Measurements from ENCODE around the gene RAD9A. TPM values are rescaled to one million over a fixed set of nuclear protein-coding genes. Genes with fewer than 3 reads are reported as not detected.

RAD9A gene
- total RNA-seq, 2 donors from 2014 or later, result 30.2 to 49.4 TPM

- WGBS, result 28% methylated on average over 13 of the region's 13 CpGs
- H3K27me3 ChIP-seq (replicated peaks; ENCODE audit: insufficient read depth), result no peaks in the 10 kb centered on the region
- no peak overlapping the region for H3K27ac ChIP-seq
- no peaks in the 10 kb centered on the region for H3K9me3 ChIP-seq
- H3K4me3 ChIP-seq, result no peak overlapping the region
- intact Hi-C loops (cut with DNase I), result no loop called here
- H3K36me3 ChIP-seq, result no peaks in the 10 kb centered on the region
- TF ChIP-seq POLR2A (IDR thresholded peaks at IDR 0.05), result no peak
- TF ChIP-seq POLR2AphosphoS5 (IDR thresholded peaks at IDR 0.05), result no peak
- no peak for TF ChIP-seq CTCF (IDR thresholded peaks at IDR 0.05)
- DNase-seq (ENCODE audit: low spot score), result no peak
- no peaks in the 10 kb centered on the region for H3K4me1 ChIP-seq (replicated peaks)
These were observed 18.1 kb downstream of the RAD9A start for GRCh38 chr11:67409781-67410368.

GRCh38 chr11:67410369-67410831 is 18.6 kb downstream of the RAD9A start:
- Histone ChIP-seq H3K4me1 (replicated peaks) (no peaks in the 10 kb centered on the region), H3K9me3 (no peaks in the 10 kb centered on the region), H3K27ac (no peak overlapping the region), H3K4me3 (no peak overlapping the region), H3K36me3 (no peaks in the 10 kb centered on the region), H3K27me3 (replicated peaks; ENCODE audit: insufficient read depth) (no peaks in the 10 kb centered on the region)
- WGBS, result 54% methylated on average over 15 of the region's 15 CpGs
- DNase-seq (ENCODE audit: low spot score), result no peak
- intact Hi-C loops (cut with DNase I), result no loop called here
- TF ChIP-seq CTCF (IDR thresholded peaks at IDR 0.05) (no peak), POLR2AphosphoS5 (IDR thresholded peaks at IDR 0.05) (no peak), POLR2A (IDR thresholded peaks at IDR 0.05) (no peak)

GRCh38 chr11:67410984-67411784 is 19.4 kb downstream of the RAD9A start:
- Histone ChIP-seq H3K4me3 (no peak overlapping the region), H3K36me3 (no peaks in the 10 kb centered on the region), H3K9me3 (no peaks in the 10 kb centered on the region), H3K4me1 (replicated peaks) (no peaks in the 10 kb centered on the region), H3K27me3 (replicated peaks; ENCODE audit: insufficient read depth) (no peaks in the 10 kb centered on the region), H3K27ac (no peak overlapping the region)
- WGBS, result 79% methylated on average over 17 of the region's 17 CpGs
- intact Hi-C loops (cut with DNase I), result no loop called here
- TF ChIP-seq POLR2A (IDR thresholded peaks at IDR 0.05) (no peak), POLR2AphosphoS5 (IDR thresholded peaks at IDR 0.05) (no peak), CTCF (IDR thresholded peaks at IDR 0.05) (no peak)
- no peak for DNase-seq (ENCODE audit: low spot score)

- H3K27ac ChIP-seq, result no peak overlapping the region
- no peak for TF ChIP-seq POLR2AphosphoS5 (IDR thresholded peaks at IDR 0.05)
- TF ChIP-seq POLR2A (IDR thresholded peaks at IDR 0.05), result no peak
- no peak for TF ChIP-seq CTCF (IDR thresholded peaks at IDR 0.05)
- WGBS, result 55% methylated on average over 7 of the region's 7 CpGs
- intact Hi-C loops (cut with DNase I), result no loop called here
- H3K9me3 ChIP-seq, result no peaks in the 10 kb centered on the region
- no peak for DNase-seq (ENCODE audit: low spot score)
- H3K4me3 ChIP-seq, result no peak overlapping the region
- H3K27me3 ChIP-seq (replicated peaks; ENCODE audit: insufficient read depth), result no peaks in the 10 kb centered on the region
- peaks cover 4% of the 10 kb centered on the region for H3K4me1 ChIP-seq (replicated peaks)
- H3K36me3 ChIP-seq, result no peaks in the 10 kb centered on the region
These were observed 20.0 kb downstream of the RAD9A start for GRCh38 chr11:67411785-67412152.

Data from prostate gland (tissue), 2 donors.